Kidney epithelial cell (primary cell): ENCODE data around the gene BRF1. TPM values are rescaled to one million over a fixed set of nuclear protein-coding genes. Genes with fewer than 3 reads are reported as not detected.

Source experiments
- DNase-seq: peaks from one replicate; pipeline ENCODE4 v3.0.0-alpha.2; 2010; ENCODE audit warnings: low read depth
- H3K27me3 ChIP-seq: 2 replicates; pipeline ENCODE4 v1.6.0; 2011; ENCODE audit warnings: low read length; ENCODE audit not compliant: control insufficient read depth, insufficient read depth
- H3K36me3 ChIP-seq: 2 replicates; pipeline ENCODE4 v1.5.1; 2011; ENCODE audit warnings: low read length; ENCODE audit not compliant: control insufficient read depth, insufficient read depth
- H3K4me3 ChIP-seq: 2 replicates; pipeline ENCODE4 v1.5.1; 2011; ENCODE audit warnings: low read depth, mild to moderate bottlenecking, control low read depth, low read length
- total RNA-seq: library from RNA; depleted of rRNA; stranded (reverse); fragments of >200 nt; gene quantifications from 2 replicates; pipeline ENCODE4 v1.2.3, GENCODE V29; 2015
- TF ChIP-seq, protein P1 (sequence below): IDR thresholded peaks from 2 replicates; pipeline ENCODE4 v1.5.1; 2011; ENCODE audit warnings: mild to moderate bottlenecking, moderate library complexity, low read length, control low read depth, inconsistent platforms; ENCODE audit not compliant: insufficient read depth, poor library complexity, severe bottlenecking

Gene BRF1
- total RNA-seq, 1 donor from 2014 or later: 48.4 TPM

DNA sequence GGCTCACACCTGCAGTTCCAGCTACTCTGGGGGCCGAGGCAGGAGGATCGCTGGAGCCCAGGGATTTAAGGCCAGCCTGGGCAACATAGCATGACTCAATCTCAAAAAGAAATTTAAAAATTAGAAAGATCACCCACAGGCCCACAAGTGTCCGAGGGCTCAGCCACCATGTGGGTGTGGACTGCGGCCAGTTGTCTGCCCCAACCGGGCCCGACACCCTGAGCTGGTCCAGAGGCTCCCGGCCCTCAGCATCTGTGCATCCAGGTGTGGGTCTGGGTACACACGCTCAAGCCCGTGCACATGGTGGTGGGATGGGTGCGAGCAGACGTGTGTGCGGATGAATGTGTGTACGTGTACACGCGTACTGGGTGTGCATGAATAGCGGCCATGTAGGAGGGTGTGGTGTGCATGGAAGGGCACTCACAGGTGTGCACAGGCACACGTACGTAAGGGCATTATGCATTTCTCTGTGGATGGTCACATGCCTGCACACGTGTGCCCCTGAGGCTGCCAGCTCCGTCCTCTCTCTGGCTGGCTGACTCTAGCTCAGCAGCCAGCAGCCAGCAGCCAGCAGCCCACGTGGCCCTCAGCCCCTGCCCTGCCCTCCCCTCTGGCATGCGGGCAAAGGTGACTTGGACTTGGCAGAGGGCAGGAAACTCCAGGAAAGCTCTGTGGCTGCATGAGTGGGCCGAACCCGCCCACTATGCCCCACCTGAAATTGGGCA lies 96.4 kb downstream of the BRF1 start:
- H3K36me3 ChIP-seq: no peaks in the 10 kb centered on the region
- peaks cover 10% of the 10 kb centered on the region for H3K27me3 ChIP-seq
- TF ChIP-seq, protein P1, sequence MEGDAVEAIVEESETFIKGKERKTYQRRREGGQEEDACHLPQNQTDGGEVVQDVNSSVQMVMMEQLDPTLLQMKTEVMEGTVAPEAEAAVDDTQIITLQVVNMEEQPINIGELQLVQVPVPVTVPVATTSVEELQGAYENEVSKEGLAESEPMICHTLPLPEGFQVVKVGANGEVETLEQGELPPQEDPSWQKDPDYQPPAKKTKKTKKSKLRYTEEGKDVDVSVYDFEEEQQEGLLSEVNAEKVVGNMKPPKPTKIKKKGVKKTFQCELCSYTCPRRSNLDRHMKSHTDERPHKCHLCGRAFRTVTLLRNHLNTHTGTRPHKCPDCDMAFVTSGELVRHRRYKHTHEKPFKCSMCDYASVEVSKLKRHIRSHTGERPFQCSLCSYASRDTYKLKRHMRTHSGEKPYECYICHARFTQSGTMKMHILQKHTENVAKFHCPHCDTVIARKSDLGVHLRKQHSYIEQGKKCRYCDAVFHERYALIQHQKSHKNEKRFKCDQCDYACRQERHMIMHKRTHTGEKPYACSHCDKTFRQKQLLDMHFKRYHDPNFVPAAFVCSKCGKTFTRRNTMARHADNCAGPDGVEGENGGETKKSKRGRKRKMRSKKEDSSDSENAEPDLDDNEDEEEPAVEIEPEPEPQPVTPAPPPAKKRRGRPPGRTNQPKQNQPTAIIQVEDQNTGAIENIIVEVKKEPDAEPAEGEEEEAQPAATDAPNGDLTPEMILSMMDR: no peak
- H3K4me3 ChIP-seq: no peak overlapping the region
- peak; percentile 28 for DNase-seq

DNA sequence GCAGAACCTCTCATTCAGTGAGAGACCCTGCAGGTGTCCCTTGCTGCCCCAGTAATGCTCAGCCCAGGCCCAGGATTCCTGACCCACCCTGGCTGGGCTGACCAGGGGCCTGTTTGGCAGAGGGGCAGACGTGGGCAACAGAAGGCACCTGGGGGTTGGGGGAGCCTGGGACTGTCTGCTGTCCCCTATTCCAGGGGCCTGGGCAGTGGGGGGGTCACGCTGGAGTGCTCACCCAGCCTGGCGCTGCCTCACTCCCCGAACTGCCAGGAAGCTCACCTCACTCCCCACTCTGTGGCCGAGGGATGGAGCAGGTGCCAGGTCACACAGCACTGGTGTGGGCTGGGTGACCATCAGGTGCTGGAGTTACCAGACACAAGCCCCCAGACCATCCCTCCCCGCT lies 97.1 kb downstream of the BRF1 start:
- H3K27me3 ChIP-seq: peaks cover 10% of the 10 kb centered on the region
- H3K36me3 ChIP-seq: no peaks in the 10 kb centered on the region
- DNase-seq: no peak
- TF ChIP-seq, protein P1: no peak
- no peak overlapping the region for H3K4me3 ChIP-seq

DNA sequence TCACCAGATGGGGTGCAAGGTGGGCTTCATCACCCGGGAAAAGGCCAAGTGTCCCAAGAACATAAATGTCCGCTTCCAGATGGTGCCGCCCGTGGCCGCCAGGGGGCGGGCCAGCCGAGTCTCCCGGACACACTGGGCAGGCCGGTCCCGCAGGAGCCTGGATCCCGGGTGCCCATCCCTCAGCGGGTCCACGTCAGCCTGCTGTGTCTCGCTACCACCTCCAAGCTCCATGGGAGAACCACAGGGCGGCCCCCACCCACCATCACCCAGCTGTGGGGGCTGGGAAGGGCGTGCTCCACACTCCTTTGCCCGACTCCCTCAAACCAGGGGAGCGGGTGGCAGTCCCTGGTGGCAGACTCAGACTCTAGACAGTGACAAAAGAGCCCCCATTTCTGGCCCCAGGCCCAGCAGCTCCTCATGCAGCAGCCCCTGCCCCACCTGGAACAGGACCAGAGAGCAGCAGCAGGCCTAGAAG lies 97.7 kb downstream of the BRF1 start:
- TF ChIP-seq, protein P1: peak; percentile 84
- H3K27me3 ChIP-seq: peaks cover 13% of the 10 kb centered on the region
- no peak for DNase-seq
- no peak overlapping the region for H3K4me3 ChIP-seq
- H3K36me3 ChIP-seq: no peaks in the 10 kb centered on the region

DNA sequence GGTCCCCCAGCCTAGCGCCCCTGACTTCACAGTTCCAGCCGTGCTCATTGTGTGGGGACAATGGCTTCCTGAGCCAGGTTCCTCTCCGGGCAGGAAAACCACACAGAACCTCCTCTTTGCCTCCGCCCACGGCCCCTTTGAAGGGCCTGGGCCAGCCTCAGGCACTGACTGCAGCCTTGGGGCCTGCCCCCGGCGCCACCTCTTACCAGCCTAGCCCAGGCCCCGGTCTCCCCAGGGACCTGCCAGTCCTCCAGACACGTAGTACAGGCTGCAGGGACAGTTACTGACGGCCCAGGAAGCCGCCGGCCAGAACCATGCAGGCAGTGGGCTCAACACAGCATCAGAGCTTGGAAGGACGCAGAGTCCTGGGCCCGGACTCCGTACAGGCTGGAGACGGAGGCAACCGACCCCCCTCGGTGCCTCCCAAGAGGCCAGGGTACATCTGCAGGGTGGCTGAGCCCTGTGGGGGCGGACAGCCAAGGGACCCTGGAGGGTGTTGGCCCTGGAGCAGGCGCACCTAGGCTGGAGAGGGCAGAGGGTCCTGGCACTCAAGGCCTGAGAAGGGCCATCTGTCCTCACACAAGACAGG lies 98.8 kb downstream of the BRF1 start:
- Histone ChIP-seq H3K27me3 (peaks cover 21% of the 10 kb centered on the region), H3K36me3 (no peaks in the 10 kb centered on the region)
- DNase-seq: no peak

DNA sequence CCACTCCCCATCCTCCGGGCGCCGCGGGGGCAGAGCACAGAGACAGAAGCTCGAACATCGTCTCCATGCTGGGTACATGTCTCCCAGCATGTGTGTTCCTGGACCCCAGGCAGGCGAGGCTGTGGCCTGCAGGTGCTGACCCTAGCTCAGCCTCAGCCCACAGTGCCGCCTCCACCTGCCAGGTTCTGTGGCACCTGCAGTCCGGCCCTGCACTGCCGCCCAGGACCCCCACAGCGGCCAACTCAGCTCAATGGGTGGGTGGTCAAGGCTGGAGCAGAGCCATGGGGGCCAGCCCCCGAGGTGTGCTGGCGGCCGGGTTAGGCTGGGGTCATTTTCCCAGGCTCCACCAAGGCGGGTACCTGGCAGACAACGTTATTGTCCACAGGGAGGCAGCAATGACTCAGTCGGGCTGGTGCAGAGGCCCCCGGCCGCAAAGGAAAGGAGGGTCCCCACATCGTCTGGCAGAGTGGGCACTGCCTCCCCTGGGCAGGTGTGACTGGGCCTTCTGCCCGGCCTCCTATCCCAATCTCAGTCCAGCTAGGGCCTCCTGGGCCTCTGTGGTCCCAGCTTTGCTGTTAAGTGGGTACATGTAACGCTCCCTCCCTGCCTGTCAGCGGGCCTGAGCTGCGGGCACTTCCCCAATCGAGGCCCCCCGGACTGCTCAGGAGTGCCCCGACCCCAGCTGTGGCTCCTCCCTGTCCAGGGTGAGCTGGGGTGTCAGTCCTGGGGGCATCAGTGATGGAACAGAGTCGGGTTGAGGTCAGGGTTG lies 99.5 kb downstream of the BRF1 start:
- TF ChIP-seq, protein P1: peak; percentile 28
- Histone ChIP-seq H3K4me3 (no peak overlapping the region), H3K36me3 (no peaks in the 10 kb centered on the region), H3K27me3 (peaks cover 27% of the 10 kb centered on the region)
- DNase-seq: no peak

More for the DNA sequence above, 98.8 kb downstream of the BRF1 start:
- TF ChIP-seq, protein P1: no peak
- H3K4me3 ChIP-seq: no peak overlapping the region
